Vagina (tissue), 2 donors: ENCODE data around the gene KCNA2. TPM values are rescaled to one million over a fixed set of nuclear protein-coding genes. Genes with fewer than 3 reads are reported as not detected.

Experiments
- DNase-seq, 2 donors: peaks; one replicate each; pipeline ENCODE4 v3.0.0-alpha.2; 2017; ENCODE audit errors: extremely low spot score in 2 of 2
- H3K27ac ChIP-seq: fragments of 200-600 bp; sonication (generic); one replicate; pipeline ENCODE4 v1.5.1; 2019
- H3K27me3 ChIP-seq: fragments of 200-600 bp; sonication (generic); one replicate; pipeline ENCODE4 v1.5.1; 2019
- H3K36me3 ChIP-seq, 2 donors: fragments of 200-600 bp; sonication (generic); one replicate each; pipeline ENCODE4 v1.5.1; 2017 to 2019
- H3K4me1 ChIP-seq: fragments of 200-600 bp; sonication (generic); one replicate; pipeline ENCODE4 v1.5.1; 2019
- H3K4me3 ChIP-seq, 2 donors: fragments of 200-600 bp; sonication (generic); 1 replicate in 1 of 2; 2 replicates in 1 of 2; pipeline ENCODE4 v1.5.1; 2016 to 2019
- H3K9me3 ChIP-seq: fragments of 200-600 bp; sonication (generic); one replicate; pipeline ENCODE4 v1.5.1; 2019
- POLR2A ChIP-seq, 2 donors: fragments of 450-650 bp; IDR thresholded peaks; one replicate each; pipeline ENCODE4 v1.6.1; 2017; ENCODE audit warnings: antibody characterized with exemption in 2 of 2, mild to moderate bottlenecking in 2 of 2, moderate library complexity in 2 of 2
- POLR2AphosphoS5 ChIP-seq, 2 donors: sonication (generic); formaldehyde crosslinking; IDR thresholded peaks; one replicate each; pipeline ENCODE4 v1.9.0; 2017; ENCODE audit warnings: antibody characterized with exemption in 2 of 2, mild to moderate bottlenecking in 2 of 2, low read depth in 1 of 2; ENCODE audit not compliant: insufficient read depth in 1 of 2
- intact Hi-C: fragments of 100-400 bp; cut with DNase I; formaldehyde crosslinking; loops from one replicate; pipeline ENCODE4 v1.15.1; 2023
- total RNA-seq: library from RNA; depleted of rRNA; stranded (reverse); fragments of >200 nt; gene quantifications from one replicate; pipeline ENCODE4 v1.2.3, GENCODE V29; 2016
- TF ChIP-seq, protein P1 (sequence below), 3 experiments: fragments of 450-650 bp in 2 of 3; fragments of 200-600 bp in 1 of 3; sonication (generic) in 1 of 3; IDR thresholded peaks; one replicate each; pipeline ENCODE4 v1.5.1; 2017 to 2019; ENCODE audit warnings: antibody characterized with exemption in 3 of 3, mild to moderate bottlenecking in 2 of 3, moderate library complexity in 2 of 3

Gene KCNA2
- total RNA-seq, 1 donor from 2014 or later: 0.74 TPM

DNA sequence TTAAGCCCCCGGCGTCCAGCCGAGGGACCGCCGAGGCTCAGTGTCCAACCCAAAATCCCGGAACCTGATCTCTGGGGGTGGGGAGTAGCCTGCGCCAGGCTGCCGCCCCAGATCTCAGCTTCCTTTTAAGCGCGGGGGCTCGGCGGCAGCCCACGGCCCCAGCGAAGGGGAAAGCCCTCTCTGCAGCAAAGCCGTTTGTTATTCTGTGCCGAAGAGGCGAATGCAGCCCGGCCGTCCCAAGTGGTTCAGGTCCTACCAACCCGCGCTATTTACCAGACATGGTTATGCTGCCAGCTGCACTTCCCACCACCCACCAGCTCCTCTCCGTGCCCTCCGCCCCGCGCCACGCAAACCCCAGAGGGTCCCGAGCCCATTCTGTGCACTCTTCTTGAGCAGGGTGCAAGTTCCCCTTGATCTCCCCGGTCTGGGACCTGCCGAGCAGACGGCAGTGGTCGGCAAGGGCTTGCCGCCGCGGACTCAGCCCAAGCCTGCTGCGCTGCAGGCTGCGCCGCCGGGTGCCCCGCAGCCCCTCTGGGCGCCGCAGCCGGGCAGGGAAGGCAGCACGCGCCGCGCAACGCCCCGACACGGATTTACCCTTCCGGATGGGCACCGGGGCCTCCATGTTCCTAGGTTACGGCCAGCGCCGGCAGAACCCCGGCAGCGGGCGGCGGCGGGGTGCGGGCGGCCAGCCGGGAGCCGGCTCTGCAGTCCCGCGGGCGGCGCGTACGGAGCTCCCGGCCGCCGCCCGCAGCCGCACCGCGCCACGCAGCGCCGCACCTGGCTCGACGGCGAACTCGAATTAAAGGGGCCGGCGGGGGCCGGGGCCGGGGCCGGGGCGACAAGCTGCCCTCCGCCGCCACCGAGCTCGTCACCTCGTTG is 738 bp upstream of the KCNA2 start:
- no peaks in the 10 kb centered on the region for H3K27me3 ChIP-seq
- no peaks in the 10 kb centered on the region for H3K36me3 ChIP-seq
- H3K27ac ChIP-seq: no peak overlapping the region
- no peak for TF ChIP-seq POLR2AphosphoS5 (IDR thresholded peaks at IDR 0.05; ENCODE audit: insufficient read depth in 1 of 2, low read depth in 1 of 2)
- TF ChIP-seq, protein P1, sequence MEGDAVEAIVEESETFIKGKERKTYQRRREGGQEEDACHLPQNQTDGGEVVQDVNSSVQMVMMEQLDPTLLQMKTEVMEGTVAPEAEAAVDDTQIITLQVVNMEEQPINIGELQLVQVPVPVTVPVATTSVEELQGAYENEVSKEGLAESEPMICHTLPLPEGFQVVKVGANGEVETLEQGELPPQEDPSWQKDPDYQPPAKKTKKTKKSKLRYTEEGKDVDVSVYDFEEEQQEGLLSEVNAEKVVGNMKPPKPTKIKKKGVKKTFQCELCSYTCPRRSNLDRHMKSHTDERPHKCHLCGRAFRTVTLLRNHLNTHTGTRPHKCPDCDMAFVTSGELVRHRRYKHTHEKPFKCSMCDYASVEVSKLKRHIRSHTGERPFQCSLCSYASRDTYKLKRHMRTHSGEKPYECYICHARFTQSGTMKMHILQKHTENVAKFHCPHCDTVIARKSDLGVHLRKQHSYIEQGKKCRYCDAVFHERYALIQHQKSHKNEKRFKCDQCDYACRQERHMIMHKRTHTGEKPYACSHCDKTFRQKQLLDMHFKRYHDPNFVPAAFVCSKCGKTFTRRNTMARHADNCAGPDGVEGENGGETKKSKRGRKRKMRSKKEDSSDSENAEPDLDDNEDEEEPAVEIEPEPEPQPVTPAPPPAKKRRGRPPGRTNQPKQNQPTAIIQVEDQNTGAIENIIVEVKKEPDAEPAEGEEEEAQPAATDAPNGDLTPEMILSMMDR (IDR thresholded peaks at IDR 0.05): no peak
- TF ChIP-seq POLR2A (IDR thresholded peaks at IDR 0.05): no peak
- H3K4me3 ChIP-seq: peak overlapping the region; percentile 48 to 49
- no peak for DNase-seq
- peaks cover 29% of the 10 kb centered on the region for H3K4me1 ChIP-seq
- H3K9me3 ChIP-seq: no peaks in the 10 kb centered on the region
- intact Hi-C loops: no loop called here

DNA sequence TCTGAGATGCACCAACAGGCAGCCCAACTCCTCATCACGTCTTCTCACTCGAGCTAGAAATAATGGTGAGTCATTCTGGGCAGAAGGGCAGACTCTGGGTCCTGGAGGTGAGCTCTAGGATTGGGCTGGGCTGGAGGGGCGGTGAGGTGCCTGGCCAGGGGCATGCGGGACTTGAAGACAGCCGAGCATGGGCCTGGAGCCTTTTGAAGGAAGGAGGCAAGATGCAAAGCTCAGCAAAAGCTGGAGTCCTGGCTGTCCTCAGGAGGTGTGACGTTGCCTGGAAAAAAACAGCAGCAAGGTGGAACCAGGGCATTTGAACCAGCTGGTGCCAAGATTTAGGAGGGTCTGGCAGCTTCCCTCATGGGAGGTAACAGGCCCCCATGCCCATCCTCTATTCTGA is 712 bp downstream of the KCNA2 start:
- no peak for DNase-seq
- H3K9me3 ChIP-seq: no peaks in the 10 kb centered on the region
- no peaks in the 10 kb centered on the region for H3K27me3 ChIP-seq
- intact Hi-C loops: no loop called here
- TF ChIP-seq POLR2A (IDR thresholded peaks at IDR 0.05): no peak
- no peak for TF ChIP-seq POLR2AphosphoS5 (IDR thresholded peaks at IDR 0.05; ENCODE audit: insufficient read depth in 1 of 2, low read depth in 1 of 2)
- TF ChIP-seq, protein P1 (IDR thresholded peaks at IDR 0.05): no peak
- H3K27ac ChIP-seq: no peak overlapping the region
- peak overlapping the region; percentile 48 to 49 for H3K4me3 ChIP-seq
- no peaks in the 10 kb centered on the region for H3K36me3 ChIP-seq
- peaks cover 29% of the 10 kb centered on the region for H3K4me1 ChIP-seq

DNA sequence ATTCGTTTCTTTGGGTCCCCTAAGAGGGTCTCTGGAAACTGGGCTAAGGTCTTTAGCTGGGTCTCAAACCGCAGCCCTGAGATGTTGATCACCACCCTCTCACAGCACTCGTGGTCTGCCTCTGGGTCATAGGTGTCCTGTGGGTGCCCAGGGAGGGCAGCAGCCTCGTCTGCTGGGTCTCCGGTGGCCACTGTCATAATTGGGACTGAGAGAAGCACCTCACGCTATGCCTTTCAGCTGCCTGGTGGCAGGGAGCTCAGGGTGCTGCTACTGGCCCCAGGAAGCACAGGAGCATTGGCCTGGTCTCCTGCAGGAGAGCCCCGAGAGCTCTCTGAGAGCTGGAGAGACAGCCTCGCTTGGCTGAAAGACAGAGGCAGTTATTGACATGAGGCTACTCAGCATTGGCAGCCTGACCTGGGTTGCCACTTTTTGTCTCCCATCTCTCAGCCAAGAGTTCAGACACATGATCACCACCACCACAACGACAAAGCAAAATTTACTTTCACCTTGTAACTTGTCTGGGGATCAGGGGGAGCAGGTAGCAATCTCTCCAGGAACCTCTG is 1.5 kb downstream of the KCNA2 start:
- Histone ChIP-seq H3K27ac (no peak overlapping the region), H3K4me3 (no peak overlapping the region), H3K36me3 (no peaks in the 10 kb centered on the region), H3K27me3 (no peaks in the 10 kb centered on the region), H3K4me1 (peaks cover 29% of the 10 kb centered on the region), H3K9me3 (no peaks in the 10 kb centered on the region)
- DNase-seq: no peak
- intact Hi-C loops: no loop called here
- TF ChIP-seq, protein P1 (IDR thresholded peaks at IDR 0.05): no peak
- TF ChIP-seq POLR2AphosphoS5 (IDR thresholded peaks at IDR 0.05; ENCODE audit: insufficient read depth in 1 of 2, low read depth in 1 of 2) (no peak), POLR2A (IDR thresholded peaks at IDR 0.05) (no peak)

DNA sequence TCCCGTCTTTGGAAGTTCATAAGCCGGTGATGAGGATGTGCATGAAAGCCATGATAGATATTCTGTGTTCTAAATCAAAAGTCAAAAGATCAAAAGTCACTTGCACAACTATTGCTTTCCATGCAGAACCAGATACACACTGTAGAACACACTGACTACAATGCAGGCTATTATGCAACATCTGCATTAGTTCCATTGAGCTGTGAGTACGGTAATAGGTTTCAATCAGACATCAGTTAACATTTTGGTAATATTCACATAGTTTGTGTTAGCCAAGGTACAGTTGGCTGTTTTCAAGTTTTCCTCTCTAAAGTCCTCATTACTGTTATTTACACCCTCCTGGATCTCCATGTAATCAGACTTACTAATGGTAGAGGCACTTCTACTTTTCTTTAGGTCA is 3.1 kb downstream of the KCNA2 start:
- TF ChIP-seq, protein P1 (IDR thresholded peaks at IDR 0.05): no peak
- TF ChIP-seq POLR2A (IDR thresholded peaks at IDR 0.05) (no peak), POLR2AphosphoS5 (IDR thresholded peaks at IDR 0.05; ENCODE audit: insufficient read depth in 1 of 2, low read depth in 1 of 2) (no peak)
- no peak for DNase-seq
- H3K27ac ChIP-seq: no peak overlapping the region
- no peak overlapping the region for H3K4me3 ChIP-seq
- H3K4me1 ChIP-seq: peaks cover 27% of the 10 kb centered on the region
- H3K9me3 ChIP-seq: no peaks in the 10 kb centered on the region
- H3K27me3 ChIP-seq: no peaks in the 10 kb centered on the region
- H3K36me3 ChIP-seq: no peaks in the 10 kb centered on the region
- intact Hi-C loops: no loop called here

DNA sequence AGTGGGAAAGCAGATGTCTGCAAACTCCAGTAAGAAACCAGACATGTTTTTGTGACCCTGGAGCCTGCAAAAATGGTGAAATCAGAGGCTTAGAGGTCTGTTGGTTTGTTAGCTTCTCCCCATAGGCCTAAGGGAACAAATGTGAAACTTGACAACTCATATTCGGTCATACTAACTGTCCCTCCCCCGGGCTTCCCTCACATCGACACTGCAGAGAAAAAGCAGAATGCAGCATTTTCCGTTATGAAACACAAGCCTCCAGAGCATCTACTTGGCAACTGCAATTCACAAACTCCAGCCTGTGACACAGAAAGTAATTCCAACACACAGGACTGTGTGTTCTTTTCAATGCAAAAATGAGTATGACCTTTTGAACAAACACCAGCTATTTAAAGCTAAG is 3.7 kb downstream of the KCNA2 start:
- peaks cover 21% of the 10 kb centered on the region for H3K4me1 ChIP-seq
- H3K27ac ChIP-seq: no peak overlapping the region
- no peak for TF ChIP-seq POLR2AphosphoS5 (IDR thresholded peaks at IDR 0.05; ENCODE audit: insufficient read depth in 1 of 2, low read depth in 1 of 2)
- intact Hi-C loops: no loop called here
- H3K36me3 ChIP-seq: no peaks in the 10 kb centered on the region
- no peaks in the 10 kb centered on the region for H3K27me3 ChIP-seq
- no peak overlapping the region for H3K4me3 ChIP-seq
- DNase-seq: no peak
- no peaks in the 10 kb centered on the region for H3K9me3 ChIP-seq
